NK-92 (cell line): ENCODE measurements around the gene PSTPIP2.
"Not testable (repeated sequence)": the region's sequence is repeated elsewhere in the genome, so short reads cannot be mapped to it uniquely, and the experiment has no call there.

Experiments used
- DNase-seq: peaks from one replicate; lab custom pipeline; 2025; ENCODE audit not compliant: unreplicated experiment; lab: John Stamatoyannopoulos, UW

Gene PSTPIP2

GRCh38 chr18:46070232-46070631 lies 1.8 kb downstream of the PSTPIP2 start:
- DNase-seq: no peak

- no peak for DNase-seq
These were observed 2.5 kb downstream of the PSTPIP2 start for GRCh38 chr18:46069524-46069923.

GRCh38 chr18:46068763-46069162 lies 3.3 kb downstream of the PSTPIP2 start:
- no peak for DNase-seq

GRCh38 chr18:46067438-46068007 lies 4.5 kb downstream of the PSTPIP2 start:
- no peak for DNase-seq

- no peak for DNase-seq
These were observed 9.3 kb downstream of the PSTPIP2 start for GRCh38 chr18:46062781-46063180.

- no peak for DNase-seq
These were observed 10.3 kb downstream of the PSTPIP2 start for GRCh38 chr18:46061796-46062195.

- DNase-seq: no peak
These were observed 10.7 kb downstream of the PSTPIP2 start for GRCh38 chr18:46061387-46061786.

GRCh38 chr18:46060359-46060841 lies 11.7 kb downstream of the PSTPIP2 start:
- DNase-seq: no peak

- no peak for DNase-seq
These were observed 16.2 kb downstream of the PSTPIP2 start for GRCh38 chr18:46055838-46056230.

GRCh38 chr18:46054956-46055837 lies 16.9 kb downstream of the PSTPIP2 start:
- no peak for DNase-seq

- DNase-seq: no peak
These were observed 18.5 kb downstream of the PSTPIP2 start for GRCh38 chr18:46053368-46054095.

- no peak for DNase-seq
These were observed 20.2 kb downstream of the PSTPIP2 start for GRCh38 chr18:46051731-46052461.

- no peak for DNase-seq
These were observed 21.8 kb downstream of the PSTPIP2 start for GRCh38 chr18:46050268-46050667.

GRCh38 chr18:46048641-46049040 lies 23.4 kb downstream of the PSTPIP2 start:
- DNase-seq: no peak

- not testable (repeated sequence) for DNase-seq
These were observed 24.7 kb downstream of the PSTPIP2 start for GRCh38 chr18:46047369-46047768.

GRCh38 chr18:46046688-46047087 lies 25.4 kb downstream of the PSTPIP2 start:
- DNase-seq: no peak

GRCh38 chr18:46046126-46046525 lies 25.9 kb downstream of the PSTPIP2 start:
- DNase-seq: no peak

GRCh38 chr18:46042571-46043123 lies 29.4 kb downstream of the PSTPIP2 start:
- DNase-seq: no peak

GRCh38 chr18:46040747-46041104 lies 31.3 kb downstream of the PSTPIP2 start:
- no peak for DNase-seq

GRCh38 chr18:46040033-46040746 lies 31.9 kb downstream of the PSTPIP2 start:
- no peak for DNase-seq
